Ovary (tissue), 9 donors: ENCODE data around the gene C16orf54. TPM values are rescaled to one million over a fixed set of nuclear protein-coding genes. Genes with fewer than 3 reads are reported as not detected.
"Not testable (repeated sequence)": the region's sequence is repeated elsewhere in the genome, so short reads cannot be mapped to it uniquely, and the experiment has no call there.

Source experiments
- DNase-seq, 5 donors: peaks; one replicate each; pipeline ENCODE4 v3.0.0-alpha.2; 2019 to 2020
- H3K27ac ChIP-seq, 2 donors: fragments of 200-600 bp; one replicate each; pipeline versions ENCODE4 v1.5.1 to v1.8.0; 2019 to 2022
- H3K27me3 ChIP-seq: fragments of 200-600 bp; one replicate; pipeline ENCODE4 v1.8.0; 2022
- H3K36me3 ChIP-seq: fragments of 200-600 bp; sonication (generic); one replicate; pipeline ENCODE4 v1.5.1; 2019
- H3K4me1 ChIP-seq: one replicate; pipeline ENCODE4 v1.8.1; 2013; ENCODE audit warnings: mild to moderate bottlenecking, moderate library complexity; ENCODE audit not compliant: insufficient read depth
- H3K4me3 ChIP-seq: fragments of 200-600 bp; sonication (generic); one replicate; pipeline ENCODE4 v1.5.1; 2017
- H3K9me3 ChIP-seq, 2 donors: fragments of 200-600 bp in 1 of 2; sonication (generic) in 1 of 2; one replicate each; pipeline versions ENCODE4 v1.5.1 to v1.8.1; 2013 to 2019; ENCODE audit warnings: mild to moderate bottlenecking in 1 of 2, moderate library complexity in 1 of 2
- CTCF ChIP-seq, 3 donors: fragments of 450-650 bp in 2 of 3; fragments of 200-600 bp in 1 of 3; IDR thresholded peaks; one replicate each; pipeline versions ENCODE4 v1.5.1 to v1.8.0; 2016 to 2022; ENCODE audit warnings: antibody characterized with exemption in 3 of 3, mild to moderate bottlenecking in 1 of 3
- EP300 ChIP-seq: sonication (generic); formaldehyde crosslinking; IDR thresholded peaks from one replicate; pipeline ENCODE4 v1.6.1; 2017; ENCODE audit warnings: antibody characterized with exemption
- POLR2A ChIP-seq: fragments of 450-650 bp; IDR thresholded peaks from one replicate; pipeline ENCODE4 v1.6.1; 2017; ENCODE audit warnings: antibody characterized with exemption, mild to moderate bottlenecking, moderate library complexity
- WGBS, 3 donors: extraction: QIAGEN DNeasy Blood & Tissue Kit in 1 of 3; methylation state at CpG; one replicate each; pipeline versions ENCODE4 v1.1.5 to v1.1.7; 2013 to 2017; 5-methylcytosine and 5-hydroxymethylcytosine counted together
- intact Hi-C, 4 donors: fragments of 100-400 bp; cut with DNase I; formaldehyde crosslinking; loops; one replicate each; pipeline versions ENCODE4 v1.11.0 to v1.15.1; 2022 to 2023
- polyA plus RNA-seq, 2 donors: library from polyadenylated mRNA; stranded (reverse); fragments of 200-250 nt in 1 of 2; fragments of 350-450 nt in 1 of 2; fragmentation: Illumina TruSeq in 1 of 2; extraction: RNeasy Lipid Tissue Mini Kit (QIAGEN cat#74804) in 1 of 2; gene quantifications; one replicate each; pipeline ENCODE4 v1.2.3, GENCODE V29; 2013 to 2014
- total RNA-seq, 7 donors: library from RNA; depleted of rRNA in 2 of 7; stranded (reverse); fragments of >200 nt in 2 of 7; fragmentation: NEBNext Ultra II Directional in 3 of 7; extraction: Animal tissue kit (Norgen Biotek cat#: 25700) in 3 of 7; gene quantifications; one replicate each; pipeline versions ENCODE4 v1.1.0 to v1.2.4, GENCODE V29; 2016 to 2023
- donor health status: DM: no; HTN: no; CAD: no; lungs with moderate emphysema.
- donor health status: DM: no; HTN: no; CAD: no.
- donor health status: Bipolar disorder and iron deficiency.
- donor health status: DM: yes; HTN: yes; CAD: no.
- donor health status: DM: no; HTN: no; CAD: no.
- donor health status: DM: yes; HTN: yes; CAD: no.

Gene C16orf54
- total and polyA plus RNA-seq, 9 donors, result 0.12 to 1.7 (median 0.30) TPM

- WGBS, 3 donors, result 70 to 75% (median 73%) methylated on average over 15 of the region's 15 CpGs
- TF ChIP-seq CTCF (IDR thresholded peaks at IDR 0.05) (no peak), EP300 (no peak), POLR2A (no peak)
Measured at GRCh38 chr16:29765167-29766032, 19.6 kb upstream of the C16orf54 start.

GRCh38 chr16:29763326-29763725 is 17.5 kb upstream of the C16orf54 start:
- intact Hi-C loops, result no loop called here
- Histone ChIP-seq H3K27ac (no peak overlapping the region), H3K4me1 (peaks cover 2% of the 10 kb centered on the region), H3K9me3 (no peaks in the 10 kb centered on the region), H3K4me3 (no peak overlapping the region), H3K36me3 (no peaks in the 10 kb centered on the region), H3K27me3 (no peaks in the 10 kb centered on the region)
- no peak for DNase-seq
- no peak for TF ChIP-seq EP300
- no peak for TF ChIP-seq POLR2A
- TF ChIP-seq CTCF (IDR thresholded peaks at IDR 0.05), result no peak
- 72 to 80% (median 75%) methylated on average over 6 of the region's 6 CpGs for WGBS, 3 donors

More at GRCh38 chr16:29765167-29766032, 19.6 kb upstream of the C16orf54 start:
- Histone ChIP-seq H3K36me3 (no peaks in the 10 kb centered on the region), H3K27ac (no peak overlapping the region), H3K4me1 (no peaks in the 10 kb centered on the region), H3K4me3 (no peak overlapping the region), H3K27me3 (no peaks in the 10 kb centered on the region), H3K9me3 (no peaks in the 10 kb centered on the region)
- DNase-seq, result no peak
- intact Hi-C loops, result no loop called here

- Histone ChIP-seq H3K4me1 (peaks cover 3% of the 10 kb centered on the region), H3K36me3 (no peaks in the 10 kb centered on the region), H3K9me3 (no peaks in the 10 kb centered on the region), H3K27me3 (no peaks in the 10 kb centered on the region), H3K27ac (no peak overlapping the region), H3K4me3 (no peak overlapping the region)
- intact Hi-C loops, result no loop called here
- 75 to 82% (median 75%) methylated on average over 6 of the region's 6 CpGs for WGBS, 3 donors
- no peak for TF ChIP-seq POLR2A
- no peak for TF ChIP-seq EP300
- no peak for TF ChIP-seq CTCF (IDR thresholded peaks at IDR 0.05)
- DNase-seq, result no peak
Measured at GRCh38 chr16:29761882-29762281, 16.1 kb upstream of the C16orf54 start.

GRCh38 chr16:29761280-29761651 is 15.5 kb upstream of the C16orf54 start:
- H3K36me3 ChIP-seq, DNase-seq, H3K27me3 ChIP-seq, H3K27ac ChIP-seq, intact Hi-C loops, H3K4me3 ChIP-seq, H3K4me1 ChIP-seq, H3K9me3 ChIP-seq: not testable (repeated sequence)
- 74 to 79% (median 78%) methylated on average over 8 of the region's 8 CpGs for WGBS, 3 donors

GRCh38 chr16:29760567-29761279 is 14.9 kb upstream of the C16orf54 start:
- H3K4me1 ChIP-seq, result peaks cover 3% of the 10 kb centered on the region
- no peaks in the 10 kb centered on the region for H3K27me3 ChIP-seq
- H3K36me3 ChIP-seq, result no peaks in the 10 kb centered on the region
- H3K27ac ChIP-seq, result no peak overlapping the region
- no peaks in the 10 kb centered on the region for H3K9me3 ChIP-seq
- H3K4me3 ChIP-seq, result no peak overlapping the region
- DNase-seq, result no peak
- TF ChIP-seq EP300, result no peak
- no peak for TF ChIP-seq CTCF (IDR thresholded peaks at IDR 0.05)
- no peak for TF ChIP-seq POLR2A
- WGBS, 3 donors, result 72 to 77% (median 74%) methylated on average over 9 of the region's 9 CpGs
- intact Hi-C loops, result no loop called here
